OCI-LY1 (cell line): ENCODE results near the gene DDX46.

Source experiments
- H2AFZ ChIP-seq: fragments of 200-600 bp; sonication (generic), shearing (Covaris generic); 2 replicates; pipeline ENCODE4 v1.6.0; 2014; ENCODE audit warnings: antibody characterized with exemption, mild to moderate bottlenecking, low read length
- H3F3A ChIP-seq: fragments of 200-600 bp; sonication (generic), shearing (Covaris generic); 2 replicates; pipeline ENCODE4 v1.6.0; 2014; ENCODE audit warnings: mild to moderate bottlenecking, antibody characterized with exemption, low read length, moderate library complexity; ENCODE audit not compliant: insufficient read depth
- H3K27ac ChIP-seq: fragments of 200-600 bp; sonication (generic); 2 replicates; pipeline ENCODE4 v1.5.1; 2014; ENCODE audit warnings: low read length, mixed run types, mild to moderate bottlenecking, low read depth; ENCODE audit not compliant: poor library complexity, severe bottlenecking
- H3K27me3 ChIP-seq: fragments of 200-600 bp; sonication (generic); 2 replicates; pipeline ENCODE4 v1.6.0; 2014; ENCODE audit warnings: antibody characterized with exemption, mild to moderate bottlenecking, low read length, moderate library complexity; ENCODE audit not compliant: insufficient read depth
- H3K36me3 ChIP-seq: fragments of 200-600 bp; sonication (generic); 2 replicates; pipeline ENCODE4 v1.6.1; 2014; ENCODE audit warnings: mild to moderate bottlenecking, antibody characterized with exemption, low read length, moderate library complexity, mixed read lengths; ENCODE audit not compliant: insufficient read depth
- H3K4me1 ChIP-seq: fragments of 200-600 bp; sonication (generic); 2 replicates; pipeline ENCODE4 v1.5.1; 2014; ENCODE audit warnings: mild to moderate bottlenecking, low read length, moderate library complexity; ENCODE audit not compliant: insufficient read depth, severe bottlenecking
- H3K4me2 ChIP-seq: fragments of 200-600 bp; sonication (generic), shearing (Covaris generic); 2 replicates; pipeline ENCODE4 v1.6.1; 2014; ENCODE audit warnings: low read length
- H3K4me3 ChIP-seq: fragments of 200-600 bp; sonication (generic); 2 replicates; pipeline ENCODE4 v1.5.1; 2014; ENCODE audit warnings: low read length, low read depth, mild to moderate bottlenecking, mixed read lengths; ENCODE audit not compliant: poor library complexity, severe bottlenecking
- H3K79me2 ChIP-seq: fragments of 200-600 bp; shearing (Covaris generic); 2 replicates; pipeline ENCODE4 v1.6.1; 2016; ENCODE audit warnings: mixed run types, low read length, mixed read lengths; ENCODE audit not compliant: insufficient read depth
- H3K9ac ChIP-seq: fragments of 200-600 bp; sonication (generic), shearing (Covaris generic); 2 replicates; pipeline ENCODE4 v1.6.1; 2014; ENCODE audit warnings: mild to moderate bottlenecking, low read length, mixed read lengths
- H3K9me2 ChIP-seq: fragments of 200-600 bp; sonication (generic), shearing (Covaris generic); 2 replicates; pipeline ENCODE4 v1.6.1; 2014; ENCODE audit warnings: low read depth, mild to moderate bottlenecking, low read length, mixed read lengths
- H3K9me3 ChIP-seq: fragments of 200-600 bp; shearing (Covaris generic); 2 replicates; pipeline ENCODE4 v1.6.1; 2014; ENCODE audit warnings: low read length, mixed read lengths
- H4K20me1 ChIP-seq: fragments of 200-600 bp; sonication (generic), shearing (Covaris generic); 2 replicates; pipeline ENCODE4 v1.6.0; 2016; ENCODE audit warnings: mild to moderate bottlenecking, low read length; ENCODE audit not compliant: insufficient read depth
- EZH2 ChIP-seq: fragments of 200-600 bp; sonication (generic), shearing (Covaris generic); IDR thresholded peaks from 2 replicates; pipeline ENCODE4 v1.8.0; 2017; ENCODE audit warnings: borderline replicate concordance, mixed run types, mild to moderate bottlenecking, antibody characterized with exemption, low read length, moderate library complexity, mixed read lengths
- TF ChIP-seq, protein P1 (sequence below): fragments of 200-600 bp; sonication (generic), shearing (Covaris generic); IDR thresholded peaks from 2 replicates; pipeline ENCODE4 v1.5.1; 2017; ENCODE audit warnings: mild to moderate bottlenecking, antibody characterized with exemption, low read length, moderate library complexity, mixed read lengths

Gene DDX46

DNA sequence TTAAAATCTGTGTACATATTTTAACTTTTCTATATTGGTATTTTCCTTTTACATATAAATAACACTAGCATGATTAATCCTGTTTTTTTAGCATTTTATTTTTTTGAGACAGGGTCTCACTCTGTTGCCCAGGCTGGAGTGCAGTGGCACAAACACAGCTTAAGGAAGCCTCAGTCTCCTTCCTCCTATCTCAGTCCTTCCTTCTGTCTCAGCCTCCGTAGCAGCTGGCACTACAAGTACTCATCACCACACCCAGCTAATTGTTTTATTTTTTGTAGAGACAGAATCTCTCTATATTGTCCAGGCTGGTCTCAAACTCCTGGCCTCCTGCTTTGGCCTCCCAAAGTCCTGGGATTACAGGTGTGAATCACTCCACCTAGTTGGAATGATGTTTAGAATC is 85.7 kb downstream of the DDX46 start:
- Histone ChIP-seq H3K4me3 (no peak overlapping the region), H3K36me3 (peaks cover 30% of the 10 kb centered on the region), H3K4me1 (peaks cover 22% of the 10 kb centered on the region), H2AFZ (no peak overlapping the region), H3K4me2 (no peak overlapping the region), H3K9me2 (no peaks in the 10 kb centered on the region), H3F3A (no peaks in the 10 kb centered on the region), H3K79me2 (peaks cover 17% of the 10 kb centered on the region), H3K9me3 (no peaks in the 10 kb centered on the region), H3K27me3 (no peaks in the 10 kb centered on the region), H4K20me1 (no peaks in the 10 kb centered on the region), H3K27ac (no peak overlapping the region), H3K9ac (no peak overlapping the region)
- TF ChIP-seq EZH2, result no peak
- TF ChIP-seq, protein P1, sequence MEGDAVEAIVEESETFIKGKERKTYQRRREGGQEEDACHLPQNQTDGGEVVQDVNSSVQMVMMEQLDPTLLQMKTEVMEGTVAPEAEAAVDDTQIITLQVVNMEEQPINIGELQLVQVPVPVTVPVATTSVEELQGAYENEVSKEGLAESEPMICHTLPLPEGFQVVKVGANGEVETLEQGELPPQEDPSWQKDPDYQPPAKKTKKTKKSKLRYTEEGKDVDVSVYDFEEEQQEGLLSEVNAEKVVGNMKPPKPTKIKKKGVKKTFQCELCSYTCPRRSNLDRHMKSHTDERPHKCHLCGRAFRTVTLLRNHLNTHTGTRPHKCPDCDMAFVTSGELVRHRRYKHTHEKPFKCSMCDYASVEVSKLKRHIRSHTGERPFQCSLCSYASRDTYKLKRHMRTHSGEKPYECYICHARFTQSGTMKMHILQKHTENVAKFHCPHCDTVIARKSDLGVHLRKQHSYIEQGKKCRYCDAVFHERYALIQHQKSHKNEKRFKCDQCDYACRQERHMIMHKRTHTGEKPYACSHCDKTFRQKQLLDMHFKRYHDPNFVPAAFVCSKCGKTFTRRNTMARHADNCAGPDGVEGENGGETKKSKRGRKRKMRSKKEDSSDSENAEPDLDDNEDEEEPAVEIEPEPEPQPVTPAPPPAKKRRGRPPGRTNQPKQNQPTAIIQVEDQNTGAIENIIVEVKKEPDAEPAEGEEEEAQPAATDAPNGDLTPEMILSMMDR, result no peak

DNA sequence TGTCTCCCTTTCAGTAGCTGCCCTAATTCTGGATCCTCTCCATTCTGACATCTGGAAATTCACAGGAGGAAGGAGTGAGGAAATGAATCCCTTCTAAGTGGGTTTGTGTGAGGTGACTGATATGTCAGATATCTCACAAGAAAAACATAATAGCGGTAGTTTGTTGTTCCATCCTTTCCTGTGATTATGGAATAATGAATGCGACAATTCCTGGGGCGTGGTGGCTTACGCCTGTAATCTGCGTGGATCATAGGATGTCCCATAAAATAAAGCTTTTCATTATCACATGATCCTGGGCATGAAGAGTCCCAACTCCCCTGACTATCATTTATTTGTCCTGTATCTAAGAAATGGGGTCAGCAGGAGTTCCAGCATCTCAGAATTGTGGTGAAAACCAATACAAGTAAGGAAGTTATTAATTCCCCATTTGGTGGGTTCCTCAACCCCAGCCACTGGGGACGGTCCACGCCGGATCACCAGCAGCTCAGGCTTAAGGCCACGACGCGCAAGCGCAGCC is 86.8 kb downstream of the DDX46 start:
- no peak overlapping the region for H2AFZ ChIP-seq
- H3F3A ChIP-seq, result no peaks in the 10 kb centered on the region
- H3K79me2 ChIP-seq, result peaks cover 21% of the 10 kb centered on the region
- peak overlapping the region; percentile 95 for H3K4me3 ChIP-seq
- peak overlapping the region; percentile 82 for H3K27ac ChIP-seq
- H4K20me1 ChIP-seq, result no peaks in the 10 kb centered on the region
- H3K4me2 ChIP-seq, result peak overlapping the region; percentile 84
- H3K9ac ChIP-seq, result peak overlapping the region; percentile 99
- H3K9me2 ChIP-seq, result no peaks in the 10 kb centered on the region
- H3K9me3 ChIP-seq, result no peaks in the 10 kb centered on the region
- H3K36me3 ChIP-seq, result peaks cover 21% of the 10 kb centered on the region
- no peaks in the 10 kb centered on the region for H3K27me3 ChIP-seq
- TF ChIP-seq, protein P1, result no peak
- TF ChIP-seq EZH2, result no peak
- H3K4me1 ChIP-seq, result peaks cover 22% of the 10 kb centered on the region

DNA sequence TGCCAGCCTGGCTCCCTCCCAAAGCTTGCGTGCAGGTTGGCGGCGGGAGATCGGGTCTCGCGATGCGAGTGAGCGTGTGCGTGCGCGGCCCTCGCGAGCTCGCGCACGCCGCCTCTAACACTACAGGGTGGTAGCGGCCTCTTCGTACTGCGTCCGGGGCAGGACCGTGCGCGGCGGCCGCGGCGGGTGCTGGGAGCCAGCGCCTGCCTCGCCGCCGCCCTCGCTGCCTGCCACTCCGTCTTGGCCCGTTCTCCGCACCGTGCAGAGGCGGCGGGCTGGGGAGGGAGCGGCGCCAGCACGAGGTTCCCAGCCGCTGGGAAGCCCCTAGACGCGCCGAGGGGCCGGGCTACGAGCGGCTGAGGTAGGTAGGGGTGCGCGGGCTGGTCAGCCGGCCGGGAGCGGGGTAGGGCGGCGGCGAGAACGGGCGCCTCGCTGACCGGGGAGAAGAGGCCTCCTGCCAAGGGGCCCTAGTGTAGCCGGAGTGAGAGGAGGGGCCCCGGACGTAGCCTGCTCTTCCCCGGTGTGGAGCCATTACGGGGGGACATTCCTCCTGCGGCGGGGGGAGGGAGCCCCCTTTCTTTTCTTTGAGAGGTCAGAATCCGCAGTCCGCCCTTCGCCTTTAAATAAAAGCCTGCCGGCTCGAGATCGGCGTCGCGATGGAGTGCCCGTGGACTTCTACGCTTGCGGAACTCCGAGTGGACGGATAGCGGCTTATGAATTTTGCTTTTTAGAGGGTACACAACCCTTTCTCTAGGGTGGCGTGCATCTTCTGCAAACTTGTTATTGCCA is 87.5 kb downstream of the DDX46 start, which contains the start of gene C5orf24:
TSS of gene C5orf24 (plus strand) at position 117 of the 789 bp plus-strand sequence. CDS start 8,933 bp downstream, outside the sequence.
- Histone ChIP-seq H3K27me3 (no peaks in the 10 kb centered on the region), H2AFZ (no peak within 1 kb of the TSS), H3K9ac (peak within 1 kb of the TSS; percentile 99), H3K4me3 (peak within 1 kb of the TSS; percentile 95), H3F3A (no peaks in the 10 kb centered on the region), H4K20me1 (no peaks in the 10 kb centered on the region), H3K9me2 (no peaks in the 10 kb centered on the region), H3K36me3 (peaks cover 19% of the 10 kb centered on the region; the same call in 1 of the 2 replicates), H3K4me1 (peaks cover 22% of the 10 kb centered on the region), H3K9me3 (no peaks in the 10 kb centered on the region), H3K79me2 (peaks cover 21% of the 10 kb centered on the region), H3K27ac (peak within 1 kb of the TSS; percentile 82), H3K4me2 (peak within 1 kb of the TSS; percentile 84)
- no peak for TF ChIP-seq EZH2
- TF ChIP-seq, protein P1, result no peak
